HG03103 (cell line): ENCODE measurements around the gene NPR3.

ENCODE experiments used
- ATAC-seq: cut with Tn5 transposase; IDR thresholded peaks from one replicate; pipeline ENCODE4 v1.9.1; 2021; ENCODE audit warnings: low read depth; ENCODE audit not compliant: unreplicated experiment

Gene NPR3

DNA sequence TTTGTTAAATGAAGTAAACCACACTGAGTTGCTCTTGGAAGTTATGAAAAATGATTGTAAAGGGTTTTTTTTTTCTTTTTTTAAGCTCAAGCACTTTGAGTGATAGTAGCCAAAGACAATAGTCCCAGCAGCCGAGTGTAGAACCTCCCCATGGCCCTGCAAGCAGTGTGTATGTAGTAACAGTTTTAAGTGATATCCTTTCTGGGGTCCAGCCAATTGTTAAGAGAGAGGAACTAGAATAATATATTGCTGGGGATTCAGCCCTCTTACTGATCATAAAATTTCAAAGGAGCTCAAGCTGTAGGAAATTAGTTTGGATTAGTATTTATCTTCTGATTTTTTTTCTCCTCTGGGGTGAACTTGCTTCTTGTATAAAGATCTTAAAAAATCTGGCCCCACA lies 43.2 kb downstream of the NPR3 start:
- no peak for ATAC-seq

GRCh38 chr5:32760091-32760509 lies 49.0 kb downstream of the NPR3 start:
- ATAC-seq, result no peak

DNA sequence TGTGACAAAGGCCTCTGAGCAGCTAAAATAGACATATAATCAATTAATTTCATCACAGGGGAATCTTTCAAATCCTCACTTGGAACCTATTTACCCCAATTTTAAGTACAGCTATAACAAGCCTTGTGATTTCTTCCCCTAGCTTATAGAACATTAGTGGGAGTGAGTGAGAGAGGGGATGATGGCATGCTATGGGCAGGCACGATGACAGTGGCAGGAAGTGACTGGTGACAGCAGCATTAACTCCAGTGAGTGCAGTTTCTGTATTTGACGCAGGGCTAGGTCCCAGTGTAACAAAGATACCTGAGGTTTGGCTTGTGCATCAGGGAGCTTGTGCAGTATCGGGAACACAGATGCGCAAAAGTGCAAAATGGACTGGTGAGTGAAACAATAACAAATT lies 54.1 kb downstream of the NPR3 start:
- no peak for ATAC-seq

DNA sequence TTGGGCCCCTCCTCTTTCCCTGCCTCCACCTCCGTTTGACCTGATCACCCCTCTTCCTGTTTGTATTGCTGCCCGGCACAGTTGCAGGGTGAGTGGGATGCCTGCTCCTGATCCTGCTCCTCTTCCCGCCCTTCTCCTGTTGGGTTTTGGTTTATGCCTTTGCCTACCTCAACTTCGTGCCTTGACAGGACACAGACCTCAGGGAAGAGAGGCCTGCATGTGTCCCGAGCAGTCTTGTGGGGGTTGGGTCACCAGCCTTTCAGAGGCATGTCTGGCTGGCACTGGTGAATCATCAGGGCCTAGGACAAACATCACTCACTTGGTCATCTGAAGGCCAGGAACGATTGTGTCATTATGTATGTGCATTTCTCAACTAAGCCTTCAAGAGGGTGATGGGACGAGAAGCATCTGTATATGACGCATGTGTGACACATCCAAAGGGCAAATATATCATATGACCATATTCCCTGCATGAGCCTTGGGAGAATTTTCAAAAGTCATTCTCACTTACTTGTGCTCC lies 56.9 kb downstream of the NPR3 start:
- ATAC-seq, result no peak

GRCh38 chr5:32769711-32770110 lies 58.6 kb downstream of the NPR3 start:
- no peak for ATAC-seq

GRCh38 chr5:32770444-32770843 lies 59.3 kb downstream of the NPR3 start:
- no peak for ATAC-seq

- no peak for ATAC-seq
These were observed 59.9 kb downstream of the NPR3 start for GRCh38 chr5:32771037-32771436.

DNA sequence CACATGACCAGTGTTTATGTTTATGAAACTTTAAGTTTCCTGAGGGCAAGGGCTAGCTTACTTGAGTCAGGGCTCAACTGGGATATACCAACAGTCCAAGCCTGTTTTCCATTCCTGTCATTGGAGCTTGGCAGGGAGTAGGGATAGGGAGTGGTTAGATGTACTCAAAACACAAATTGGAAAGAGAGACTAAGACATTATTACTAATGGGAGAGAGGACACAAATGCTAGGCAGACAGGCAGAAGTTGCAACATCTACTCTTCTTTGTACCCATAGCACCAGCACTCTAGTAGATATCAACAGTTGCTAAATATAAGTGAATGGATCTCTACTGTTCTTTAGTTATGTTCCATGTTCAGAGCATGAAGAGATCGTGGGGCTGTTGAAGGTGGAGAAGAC lies 62.8 kb downstream of the NPR3 start:
- no peak for ATAC-seq

- no peak for ATAC-seq
These were observed 65.1 kb downstream of the NPR3 start for GRCh38 chr5:32776200-32776599.

GRCh38 chr5:32777222-32777621 lies 66.1 kb downstream of the NPR3 start:
- ATAC-seq, result no peak

GRCh38 chr5:32777733-32778132 lies 66.6 kb downstream of the NPR3 start:
- ATAC-seq, result no peak

- ATAC-seq, result no peak
These were observed 67.3 kb downstream of the NPR3 start for GRCh38 chr5:32778403-32778802.

- ATAC-seq, result no peak
These were observed 68.8 kb downstream of the NPR3 start for GRCh38 chr5:32779754-32780415.

DNA sequence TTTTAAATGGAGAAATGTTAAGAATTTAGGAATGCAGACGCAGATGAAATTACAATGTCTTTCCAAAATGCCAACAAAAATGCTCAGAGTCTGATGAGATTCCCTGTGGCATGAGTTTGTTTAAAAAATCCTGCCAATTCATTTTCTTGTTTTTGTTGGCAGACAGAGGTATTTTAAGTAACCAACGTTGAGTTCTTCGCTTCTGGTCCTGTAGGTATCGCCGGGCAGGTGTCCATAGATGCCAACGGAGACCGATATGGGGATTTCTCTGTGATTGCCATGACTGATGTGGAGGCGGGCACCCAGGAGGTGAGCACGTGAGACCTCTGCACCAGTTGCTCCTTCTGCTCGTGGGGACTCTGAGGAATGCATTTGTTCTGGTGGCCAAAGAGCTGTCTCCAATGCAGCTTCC lies 69.4 kb downstream of the NPR3 start:
- ATAC-seq, result no peak

- ATAC-seq, result no peak
These were observed 72.5 kb downstream of the NPR3 start for GRCh38 chr5:32783661-32784060.

DNA sequence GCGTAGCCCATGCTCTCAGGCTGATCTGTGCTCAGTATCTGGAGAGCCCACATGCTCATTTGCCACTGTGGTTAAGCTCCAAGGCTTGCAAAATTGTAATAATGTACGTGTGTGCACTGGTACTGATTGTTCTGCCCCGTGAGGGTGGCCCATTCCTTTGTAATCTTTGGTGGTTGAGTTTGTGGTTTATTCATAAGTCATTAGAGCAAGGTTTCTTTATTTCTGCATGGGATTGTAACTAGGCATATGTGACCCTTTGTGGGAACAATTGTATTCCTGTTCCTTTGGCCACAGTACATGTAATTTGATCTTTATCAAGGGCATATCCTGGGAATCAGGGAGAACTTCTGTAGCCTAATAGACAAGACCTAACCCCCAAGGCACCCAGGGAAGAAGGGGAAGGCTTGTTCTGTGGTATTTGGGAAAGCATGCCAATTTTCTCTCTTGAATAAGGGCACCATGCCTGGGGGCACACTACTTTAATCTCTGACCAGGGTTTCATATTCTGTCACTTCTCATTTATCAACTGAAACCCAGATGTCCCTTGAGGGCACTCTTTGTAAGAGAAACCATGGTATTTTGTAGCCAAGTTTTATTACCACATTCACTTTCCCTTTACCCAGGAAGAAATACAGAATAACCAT lies 74.6 kb downstream of the NPR3 start:
- ATAC-seq, result no peak

DNA sequence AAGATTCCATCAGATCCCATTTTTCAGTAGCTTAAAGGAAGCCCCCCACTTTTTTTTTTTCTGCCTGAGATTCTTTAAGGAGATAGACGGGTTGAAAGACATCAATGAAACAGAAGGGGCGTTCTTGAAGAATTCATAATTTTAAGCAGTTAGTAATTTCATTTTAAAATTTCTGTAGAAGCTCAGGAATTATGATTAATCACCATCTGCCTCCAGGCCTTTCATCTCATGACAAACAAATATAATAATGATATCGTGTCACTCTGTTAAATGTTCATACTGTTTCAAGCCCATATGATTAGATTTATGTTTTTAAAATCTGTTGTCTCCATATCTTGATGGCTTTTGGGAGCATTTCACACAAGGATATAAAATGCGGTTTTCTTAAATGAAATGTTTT lies 75.2 kb downstream of the NPR3 start:
- ATAC-seq, result no peak

GRCh38 chr5:32790411-32790951 lies 79.4 kb downstream of the NPR3 start:
- no peak for ATAC-seq

DNA sequence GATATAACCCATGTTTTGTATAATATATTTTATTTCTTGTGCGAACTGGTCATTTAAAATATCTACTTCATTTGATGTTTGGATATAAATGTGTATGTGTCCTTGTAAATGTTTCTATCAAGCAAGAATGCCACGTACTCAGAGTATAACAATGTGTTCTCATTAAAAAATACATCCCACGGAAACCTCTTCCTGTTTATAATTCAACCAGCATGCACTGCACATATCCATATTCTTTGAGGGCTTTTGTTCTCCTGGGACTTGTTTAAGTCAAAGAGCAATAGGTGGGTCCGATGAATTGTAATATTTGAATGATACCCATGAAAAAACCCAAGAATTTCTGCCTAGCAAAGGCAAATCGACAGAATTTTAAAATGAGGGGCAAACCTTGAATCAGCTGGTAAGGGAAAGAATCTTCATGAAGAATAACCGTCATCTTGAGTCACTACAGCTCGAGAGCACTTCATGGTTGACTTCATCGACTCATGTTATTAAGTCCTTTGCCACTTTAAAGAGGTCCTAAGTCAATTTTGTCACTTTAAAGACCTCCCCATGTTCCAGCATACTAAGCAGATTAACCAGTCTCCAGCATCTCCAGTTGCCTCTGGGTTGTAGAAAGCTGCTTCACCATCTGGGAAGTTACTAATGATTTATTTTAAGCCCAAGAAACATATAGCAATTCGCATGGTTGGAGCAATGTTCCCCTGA lies 80.6 kb downstream of the NPR3 start:
- no peak for ATAC-seq

- no peak for ATAC-seq
These were observed 83.0 kb downstream of the NPR3 start for GRCh38 chr5:32794086-32794485.

- no peak for ATAC-seq
These were observed 91.6 kb downstream of the NPR3 start for GRCh38 chr5:32802764-32803163.
